ENCODE measurements around the gene UNCX.

DNA sequence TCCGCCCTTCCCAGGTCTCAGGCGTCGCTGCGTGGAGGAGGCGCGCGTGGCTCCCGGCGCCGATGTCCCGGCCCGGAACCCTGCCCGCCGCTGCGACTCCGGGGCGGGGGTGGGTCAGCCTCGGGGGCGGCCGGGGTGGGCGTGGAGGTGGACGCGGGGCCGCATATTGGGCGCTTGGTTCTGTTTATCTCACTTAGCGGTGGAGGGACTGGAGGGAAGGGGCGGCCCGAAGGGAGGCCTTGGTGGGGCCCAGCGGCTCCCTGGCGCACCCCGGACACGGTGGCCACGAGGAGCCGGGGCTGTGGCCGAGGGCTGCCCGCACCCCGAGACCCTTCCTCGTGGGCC lies 8.6 kb downstream of the UNCX start:
- TF ChIP-seq, protein P1, sequence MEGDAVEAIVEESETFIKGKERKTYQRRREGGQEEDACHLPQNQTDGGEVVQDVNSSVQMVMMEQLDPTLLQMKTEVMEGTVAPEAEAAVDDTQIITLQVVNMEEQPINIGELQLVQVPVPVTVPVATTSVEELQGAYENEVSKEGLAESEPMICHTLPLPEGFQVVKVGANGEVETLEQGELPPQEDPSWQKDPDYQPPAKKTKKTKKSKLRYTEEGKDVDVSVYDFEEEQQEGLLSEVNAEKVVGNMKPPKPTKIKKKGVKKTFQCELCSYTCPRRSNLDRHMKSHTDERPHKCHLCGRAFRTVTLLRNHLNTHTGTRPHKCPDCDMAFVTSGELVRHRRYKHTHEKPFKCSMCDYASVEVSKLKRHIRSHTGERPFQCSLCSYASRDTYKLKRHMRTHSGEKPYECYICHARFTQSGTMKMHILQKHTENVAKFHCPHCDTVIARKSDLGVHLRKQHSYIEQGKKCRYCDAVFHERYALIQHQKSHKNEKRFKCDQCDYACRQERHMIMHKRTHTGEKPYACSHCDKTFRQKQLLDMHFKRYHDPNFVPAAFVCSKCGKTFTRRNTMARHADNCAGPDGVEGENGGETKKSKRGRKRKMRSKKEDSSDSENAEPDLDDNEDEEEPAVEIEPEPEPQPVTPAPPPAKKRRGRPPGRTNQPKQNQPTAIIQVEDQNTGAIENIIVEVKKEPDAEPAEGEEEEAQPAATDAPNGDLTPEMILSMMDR (IDR thresholded peaks at IDR 0.05) = no peak
- no peak for TF ChIP-seq POLR2A (IDR thresholded peaks at IDR 0.05)

All from adrenal gland (tissue), 5 donors.